HG03108 (cell line): Measurements from ENCODE around the gene CTAG1A.
"Not testable (repeated sequence)": the region's sequence is repeated elsewhere in the genome, so short reads cannot be mapped to it uniquely, and the experiment has no call there.

Experiments
- ATAC-seq: cut with Tn5 transposase; IDR thresholded peaks from one replicate; pipeline ENCODE4 v1.9.1; 2021; ENCODE audit warnings: moderate library complexity; ENCODE audit not compliant: unreplicated experiment

The CTAG1A gene

DNA sequence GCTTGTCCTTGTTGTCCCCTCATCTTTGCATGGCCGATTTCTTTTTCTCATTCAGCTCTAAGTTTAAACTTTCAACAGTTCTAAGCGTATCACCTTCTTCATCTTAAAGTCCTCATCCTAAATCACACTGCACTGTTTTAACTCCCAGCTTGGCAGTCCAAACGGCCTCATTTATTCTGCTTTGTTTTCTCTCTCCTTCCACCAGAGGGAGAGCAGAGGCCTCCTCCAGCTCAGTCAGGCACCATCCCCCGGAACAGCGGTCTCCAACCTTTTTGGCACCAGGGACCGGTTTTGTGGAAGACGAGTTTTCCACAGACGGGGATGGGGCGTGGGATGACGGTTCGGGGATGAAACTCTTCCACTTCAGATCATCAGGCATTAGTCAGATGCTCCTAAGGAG lies 14.6 kb upstream of the CTAG1A start:
- ATAC-seq: not testable (repeated sequence)

GRCh38 chrX:154573061-154573460 lies 11.9 kb upstream of the CTAG1A start:
- not testable (repeated sequence) for ATAC-seq

DNA sequence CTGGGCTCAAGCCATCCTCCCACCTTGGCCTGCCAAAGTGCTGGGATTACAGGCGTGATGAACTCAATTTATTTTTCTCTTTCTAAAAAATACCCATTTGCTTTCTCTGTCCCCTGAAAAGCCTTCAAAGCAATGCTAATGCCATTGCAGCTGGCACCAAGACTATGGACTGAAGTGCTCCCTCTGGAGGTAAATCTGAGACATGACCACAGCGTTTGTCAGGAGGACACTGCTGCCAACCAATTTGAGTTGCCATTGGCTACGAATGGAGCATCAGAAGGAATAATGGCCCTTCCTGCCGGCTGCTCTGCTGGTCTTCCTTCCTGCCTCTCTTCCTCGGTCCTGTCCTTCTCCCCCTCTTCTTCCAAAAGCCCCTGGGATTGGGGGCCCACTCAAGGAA lies 9.9 kb upstream of the CTAG1A start:
- not testable (repeated sequence) for ATAC-seq

GRCh38 chrX:154582994-154583393 lies 1.9 kb upstream of the CTAG1A start:
- ATAC-seq: not testable (repeated sequence)

DNA sequence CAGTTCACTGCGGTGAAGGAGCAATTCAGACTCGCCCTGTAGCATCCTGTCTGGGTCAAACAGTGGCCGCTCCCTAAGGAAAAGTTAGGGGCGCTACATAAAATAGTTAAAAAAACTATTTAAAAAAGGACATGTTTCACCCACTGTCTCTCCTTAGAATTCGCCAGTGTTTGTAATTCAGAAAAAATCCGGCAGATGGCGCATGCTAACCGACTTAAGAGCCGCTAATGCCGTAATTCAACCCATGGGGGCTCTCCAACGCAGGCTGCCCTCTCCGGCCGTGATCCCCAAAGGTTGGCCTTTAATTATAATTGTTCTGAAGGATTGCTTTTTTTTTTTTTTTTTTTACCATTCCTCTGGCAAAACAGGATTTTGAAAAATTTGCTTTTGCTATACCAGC lies 5.5 kb downstream of the CTAG1A start:
- not testable (repeated sequence) for ATAC-seq

DNA sequence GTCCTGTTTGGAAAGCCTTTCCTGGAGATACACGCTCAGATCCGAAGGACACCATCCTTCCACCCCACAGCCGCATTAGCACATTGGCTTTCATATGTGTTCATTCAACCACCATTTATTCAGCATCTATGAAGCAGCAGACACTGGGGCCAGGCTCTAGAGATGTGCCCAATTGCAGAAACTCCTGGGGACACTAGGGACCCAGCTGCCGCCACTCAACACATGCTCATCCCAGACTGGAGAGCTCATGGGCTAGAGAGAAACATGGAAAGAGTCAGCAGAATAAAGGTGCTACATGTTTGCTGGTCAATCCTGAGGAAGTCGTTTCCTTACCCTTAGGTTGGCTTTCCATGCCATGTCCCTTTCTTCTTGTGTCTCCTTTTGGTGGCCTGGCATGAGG lies 7.6 kb downstream of the CTAG1A start:
- ATAC-seq: no peak

GRCh38 chrX:154593201-154593600 lies 8.3 kb downstream of the CTAG1A start:
- no peak for ATAC-seq

GRCh38 chrX:154594491-154594890 lies 9.6 kb downstream of the CTAG1A start:
- ATAC-seq: no peak

DNA sequence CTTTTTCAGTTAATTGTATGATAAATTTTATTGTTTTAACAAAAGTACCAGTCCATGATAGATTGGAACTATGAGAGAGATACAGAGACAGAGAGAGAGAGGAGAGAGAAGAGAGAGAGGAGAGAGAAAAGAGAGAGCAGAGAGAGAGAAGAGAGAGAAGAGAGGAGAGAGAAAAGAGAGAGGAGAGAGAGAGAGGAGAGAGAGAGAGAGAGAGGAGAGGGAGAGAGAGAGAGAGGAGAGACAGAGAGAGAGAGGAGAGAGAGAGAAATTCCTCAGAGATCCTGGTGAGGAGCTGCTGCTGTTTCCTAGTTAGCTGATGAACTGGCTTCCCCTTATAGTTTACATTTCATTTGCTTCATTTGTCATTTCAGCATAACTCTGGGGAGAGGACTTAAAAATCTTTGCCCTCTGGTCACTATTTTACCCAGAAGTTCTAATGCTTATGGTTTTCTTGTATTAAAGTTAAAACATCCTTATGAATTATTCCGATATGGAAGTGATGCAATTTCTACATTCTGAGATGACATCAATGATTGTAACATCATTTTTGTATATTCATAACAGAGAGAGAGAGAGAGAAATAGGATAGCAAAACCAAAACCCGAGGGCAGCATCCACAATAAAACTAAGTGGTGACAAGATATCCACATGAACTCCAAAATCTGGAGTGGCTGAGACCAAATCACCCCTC lies 10.8 kb downstream of the CTAG1A start:
- ATAC-seq: no peak

DNA sequence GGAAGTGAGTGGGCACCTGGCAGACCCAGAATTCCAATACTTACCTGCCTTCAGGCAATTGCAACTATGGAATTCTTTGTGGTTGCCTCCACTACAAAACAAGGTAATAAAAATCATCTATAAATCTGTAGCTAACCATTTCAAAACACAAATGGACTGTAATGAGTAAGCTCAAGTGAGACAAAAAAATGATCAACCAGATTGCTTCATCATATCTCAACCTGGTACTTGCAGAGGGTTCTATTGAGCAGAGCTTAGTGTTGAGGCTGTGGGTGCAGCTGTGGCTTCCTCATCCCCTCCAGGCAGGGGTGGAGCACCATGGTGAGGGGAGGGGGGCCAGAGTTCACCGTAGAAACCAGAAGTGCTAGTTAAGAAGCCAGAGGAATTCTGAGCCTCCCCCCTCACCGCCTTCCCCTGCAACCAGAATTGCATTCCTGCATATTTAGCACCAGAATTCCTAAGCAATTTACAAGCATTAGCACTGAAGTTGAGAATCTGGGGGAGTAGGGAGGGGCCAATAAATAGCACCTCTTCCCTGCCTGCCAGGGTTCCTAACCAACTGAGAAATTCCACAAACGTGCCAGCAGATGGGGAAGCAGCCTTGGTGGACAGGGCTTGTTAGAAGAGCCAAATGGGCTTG lies 11.5 kb downstream of the CTAG1A start:
- no peak for ATAC-seq

- ATAC-seq: no peak
These were observed 12.3 kb downstream of the CTAG1A start for GRCh38 chrX:154597221-154597620.

DNA sequence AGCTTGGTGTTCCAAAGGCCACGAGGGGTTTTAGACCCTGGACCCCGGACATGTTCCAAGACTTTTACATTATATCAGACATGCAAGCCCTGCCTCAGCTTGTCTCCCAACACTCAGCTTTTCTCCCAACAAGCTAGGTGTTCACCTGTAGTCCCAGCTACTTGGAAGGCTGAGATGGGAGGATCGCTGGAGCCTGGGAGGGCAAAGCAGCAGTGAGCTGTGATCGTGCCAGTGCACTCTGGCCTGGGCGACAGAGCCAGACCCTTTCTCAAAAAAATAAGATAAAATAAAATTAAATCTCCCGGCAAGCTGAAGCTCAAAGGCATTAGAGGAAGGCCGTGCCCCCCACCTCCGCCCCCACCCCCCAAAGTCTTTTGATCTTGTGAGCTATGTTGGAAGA lies 13.7 kb downstream of the CTAG1A start:
- no peak for ATAC-seq

DNA sequence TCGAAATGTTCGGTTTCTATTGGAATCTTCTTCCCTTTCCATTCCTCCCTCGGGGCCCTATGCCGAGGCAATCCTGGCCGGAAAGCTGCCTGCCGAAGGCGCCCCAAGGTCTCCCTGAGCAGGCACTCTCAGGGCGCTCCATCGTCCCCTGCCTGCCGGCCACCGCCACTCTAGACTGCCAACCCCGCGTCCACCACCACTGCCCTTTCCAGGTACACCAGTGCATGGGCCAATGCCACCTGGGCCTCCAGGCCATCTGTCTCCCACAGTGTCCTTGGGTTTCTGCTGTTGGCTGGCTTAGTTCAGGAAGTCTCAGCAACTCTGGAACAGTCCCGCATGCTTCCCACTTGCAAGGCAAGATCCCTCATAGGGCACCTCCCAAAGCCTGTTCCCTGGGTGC lies 14.6 kb downstream of the CTAG1A start:
- ATAC-seq: no peak

GRCh38 chrX:154600759-154601374 lies 15.9 kb downstream of the CTAG1A start:
- no peak for ATAC-seq

GRCh38 chrX:154602226-154602625 lies 17.3 kb downstream of the CTAG1A start:
- no peak for ATAC-seq

DNA sequence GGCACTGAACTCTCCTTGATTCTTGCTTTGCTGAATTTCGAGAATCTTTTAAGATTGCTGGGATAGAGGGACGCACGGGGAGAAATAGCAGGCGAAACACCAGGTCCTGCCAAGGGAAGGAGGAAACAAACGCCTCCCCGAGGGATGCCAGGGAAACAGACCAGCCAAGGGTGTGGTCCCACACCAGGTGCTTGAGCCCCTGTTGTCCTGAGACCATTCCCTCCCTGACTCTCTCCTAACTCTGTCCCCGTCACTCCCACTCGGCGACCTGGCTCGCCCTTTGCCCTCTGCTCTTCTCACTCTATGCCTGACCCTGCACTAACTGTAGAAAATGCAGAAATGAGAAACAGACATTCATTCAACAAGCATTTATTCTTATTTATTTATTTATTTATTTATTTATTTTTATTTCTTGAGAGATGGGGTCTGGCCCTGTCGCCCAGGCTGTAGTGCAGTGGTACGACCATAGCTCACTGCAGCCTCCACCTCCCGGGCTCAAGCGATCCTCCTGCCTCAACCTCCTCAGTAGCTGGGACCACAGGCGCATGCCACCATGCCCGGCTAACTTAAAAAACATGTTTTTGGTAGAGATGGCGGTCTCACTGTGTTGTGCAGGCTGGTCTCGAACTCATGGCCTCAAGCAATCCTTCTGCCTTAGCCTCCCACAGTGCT lies 18.0 kb downstream of the CTAG1A start:
- ATAC-seq: no peak

DNA sequence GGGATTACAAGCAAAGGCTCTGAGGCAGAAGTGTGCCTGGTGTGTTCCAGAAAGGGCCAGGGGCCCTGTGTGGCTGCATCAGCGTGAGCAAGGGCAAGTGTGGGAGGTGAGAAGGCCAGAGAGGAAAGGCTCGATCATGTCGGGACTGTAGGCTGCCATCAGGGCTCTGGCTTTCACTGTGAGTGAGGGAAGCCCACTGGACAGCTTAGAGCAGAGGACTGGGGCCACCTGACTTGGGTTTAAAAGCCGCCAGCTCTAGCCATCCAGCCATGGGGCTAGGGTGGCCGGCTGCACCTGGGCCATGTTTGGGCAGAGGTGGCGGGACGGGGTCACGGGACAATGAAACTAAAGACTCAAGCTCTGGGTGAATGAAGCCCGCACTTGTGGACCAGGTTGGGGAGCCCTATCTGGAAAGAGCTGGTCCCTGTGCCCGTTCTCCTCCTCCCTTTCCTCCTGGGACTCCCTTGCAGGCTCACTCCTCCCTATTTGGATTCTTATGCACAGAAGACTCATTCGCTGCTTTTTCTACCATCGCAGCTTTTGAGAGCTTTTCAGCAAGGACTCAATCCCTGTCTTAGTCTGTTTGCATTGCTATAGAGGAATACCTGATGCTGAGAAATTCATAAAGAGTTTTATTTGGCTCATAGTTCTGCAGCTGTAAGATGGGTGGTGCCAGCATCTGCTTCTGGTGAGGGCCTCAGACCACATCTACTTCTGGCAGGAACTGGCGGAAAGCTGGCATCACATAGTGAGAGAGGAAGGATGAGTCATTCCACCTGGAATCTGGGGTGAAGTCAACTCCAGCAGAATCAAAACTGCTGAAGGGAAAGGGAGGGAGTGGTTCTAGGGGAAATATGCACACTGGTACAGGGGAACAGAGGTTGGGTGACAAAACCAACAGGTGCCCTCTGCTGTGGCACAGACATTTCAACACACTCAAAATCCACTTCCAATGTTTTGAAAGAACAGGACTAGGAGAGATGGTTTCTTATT lies 18.8 kb downstream of the CTAG1A start:
- ATAC-seq: no peak

GRCh38 chrX:154605566-154605965 lies 20.6 kb downstream of the CTAG1A start:
- no peak for ATAC-seq

- no peak for ATAC-seq
These were observed 22.4 kb downstream of the CTAG1A start for GRCh38 chrX:154607370-154607769.

DNA sequence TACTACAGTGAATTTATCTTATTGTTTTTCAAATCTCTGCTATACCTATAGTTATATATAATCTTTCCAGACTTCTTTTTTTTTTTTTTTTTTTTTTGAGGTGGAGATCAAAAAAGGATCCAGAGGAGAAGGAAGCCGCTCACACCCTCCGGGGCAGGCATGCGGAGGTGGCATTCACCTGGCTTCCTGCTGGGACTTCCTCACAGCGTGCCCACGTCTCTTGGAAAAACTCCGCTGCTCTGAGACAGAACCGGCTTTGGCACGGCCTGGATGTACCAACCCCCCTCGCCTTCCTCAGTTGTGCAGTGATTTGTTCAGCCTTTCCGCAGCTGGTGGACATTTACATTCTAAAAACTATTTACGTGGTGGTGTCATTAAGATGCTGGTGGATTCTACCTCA lies 23.0 kb downstream of the CTAG1A start:
- not testable (repeated sequence) for ATAC-seq

GRCh38 chrX:154608823-154609222 lies 23.9 kb downstream of the CTAG1A start:
- ATAC-seq: not testable (repeated sequence)
